Mucosa of stomach (tissue), 1 donor: ENCODE results near the gene MLN.

Experiments used
- H3K27me3 ChIP-seq: one replicate; pipeline ENCODE4 v1.7.0; 2013; ENCODE audit warnings: mild to moderate bottlenecking, low read length; ENCODE audit not compliant: control insufficient read depth, insufficient read depth
- H3K36me3 ChIP-seq: one replicate; pipeline ENCODE4 v1.7.0; 2013; ENCODE audit warnings: low read length; ENCODE audit not compliant: control insufficient read depth, insufficient read depth
- H3K4me1 ChIP-seq: one replicate; pipeline ENCODE4 v1.7.0; 2013; ENCODE audit warnings: mild to moderate bottlenecking, low read length; ENCODE audit not compliant: control insufficient read depth, insufficient read depth
- H3K4me3 ChIP-seq: one replicate; pipeline ENCODE4 v1.7.0; 2013; ENCODE audit warnings: low read length
- H3K9ac ChIP-seq: one replicate; pipeline ENCODE4 v1.7.0; 2013; ENCODE audit warnings: mild to moderate bottlenecking, low read length, moderate library complexity
- H3K9me3 ChIP-seq: one replicate; pipeline ENCODE4 v1.7.0; 2013; ENCODE audit warnings: mild to moderate bottlenecking, low read length, moderate library complexity; ENCODE audit not compliant: control insufficient read depth
- donor health status: Pancreatic carcinoma.

MLN gene

GRCh38 chr6:33749401-33749800 is 54.4 kb downstream of the MLN start:
- no peaks in the 10 kb centered on the region for H3K36me3 ChIP-seq
- peaks cover 30% of the 10 kb centered on the region for H3K4me1 ChIP-seq
- no peaks in the 10 kb centered on the region for H3K27me3 ChIP-seq
- no peak overlapping the region for H3K9ac ChIP-seq
- H3K9me3 ChIP-seq: no peaks in the 10 kb centered on the region
- no peak overlapping the region for H3K4me3 ChIP-seq

GRCh38 chr6:33748841-33749240 is 55.0 kb downstream of the MLN start:
- Histone ChIP-seq H3K9ac (no peak overlapping the region), H3K4me1 (peaks cover 35% of the 10 kb centered on the region), H3K27me3 (no peaks in the 10 kb centered on the region), H3K4me3 (no peak overlapping the region), H3K36me3 (no peaks in the 10 kb centered on the region), H3K9me3 (no peaks in the 10 kb centered on the region)

GRCh38 chr6:33747823-33748222 is 56.0 kb downstream of the MLN start:
- peaks cover 40% of the 10 kb centered on the region for H3K4me1 ChIP-seq

GRCh38 chr6:33746651-33747100 is 57.1 kb downstream of the MLN start, which contains the start of gene IP6K3:
TSS of gene IP6K3 (minus strand) at chr6:33746905. CDS start at chr6:33735476, 11,429 bp downstream.
- Histone ChIP-seq H3K27me3 (no peaks in the 10 kb centered on the region), H3K4me1 (peaks cover 37% of the 10 kb centered on the region), H3K4me3 (no peak within 1 kb of the TSS), H3K9ac (no peak within 1 kb of the TSS), H3K9me3 (no peaks in the 10 kb centered on the region), H3K36me3 (no peaks in the 10 kb centered on the region)

More at GRCh38 chr6:33747823-33748222, 56.0 kb downstream of the MLN start:
- Histone ChIP-seq H3K4me3 (no peak overlapping the region), H3K9ac (no peak overlapping the region), H3K36me3 (no peaks in the 10 kb centered on the region), H3K27me3 (no peaks in the 10 kb centered on the region), H3K9me3 (no peaks in the 10 kb centered on the region)

GRCh38 chr6:33746036-33746600 is 57.7 kb downstream of the MLN start:
- Histone ChIP-seq H3K9ac (no peak overlapping the region), H3K9me3 (no peaks in the 10 kb centered on the region), H3K4me3 (no peak overlapping the region), H3K4me1 (peaks cover 33% of the 10 kb centered on the region), H3K27me3 (no peaks in the 10 kb centered on the region), H3K36me3 (no peaks in the 10 kb centered on the region)

- Histone ChIP-seq H3K27me3 (no peaks in the 10 kb centered on the region), H3K9me3 (no peaks in the 10 kb centered on the region), H3K9ac (no peak overlapping the region), H3K4me1 (peaks cover 33% of the 10 kb centered on the region), H3K4me3 (no peak overlapping the region), H3K36me3 (no peaks in the 10 kb centered on the region)
Measured at GRCh38 chr6:33745548-33745947, 58.3 kb downstream of the MLN start.

- H3K4me1 ChIP-seq: peaks cover 37% of the 10 kb centered on the region
- no peak overlapping the region for H3K4me3 ChIP-seq
- no peaks in the 10 kb centered on the region for H3K27me3 ChIP-seq
- no peak overlapping the region for H3K9ac ChIP-seq
- H3K36me3 ChIP-seq: no peaks in the 10 kb centered on the region
- H3K9me3 ChIP-seq: no peaks in the 10 kb centered on the region
Measured at GRCh38 chr6:33744895-33745546, 58.8 kb downstream of the MLN start.
